Fibroblast of lung (primary cell): ENCODE results near the gene TMC5. TPM values are rescaled to one million over a fixed set of nuclear protein-coding genes. Genes with fewer than 3 reads are reported as not detected.

ENCODE experiments used
- DNase-seq, 2 donors: peaks; one replicate each; pipeline versions ENCODE4 v3.0.0 to v3.0.0-alpha.2; 2010; ENCODE audit warnings: low read depth in 2 of 2
- H2AFZ ChIP-seq: 2 replicates; pipeline ENCODE4 v1.5.1; 2012; ENCODE audit warnings: low read length, control low read depth, inconsistent platforms
- H3K27ac ChIP-seq: 2 replicates; pipeline ENCODE4 v1.5.1; 2011; ENCODE audit warnings: low read length, control low read depth; ENCODE audit not compliant: insufficient read depth
- H3K27me3 ChIP-seq: 2 replicates; pipeline ENCODE4 v1.5.1; 2011; ENCODE audit warnings: mild to moderate bottlenecking, low read length; ENCODE audit not compliant: control insufficient read depth, insufficient read depth
- H3K36me3 ChIP-seq: 2 replicates; pipeline ENCODE4 v1.5.1; 2011; ENCODE audit warnings: low read length; ENCODE audit not compliant: control insufficient read depth, insufficient read depth
- H3K4me1 ChIP-seq: 2 replicates; pipeline ENCODE4 v1.5.1; 2011; ENCODE audit warnings: low read length; ENCODE audit not compliant: control insufficient read depth, insufficient read depth; ENCODE audit errors: extremely low read depth
- H3K4me2 ChIP-seq: 2 replicates; pipeline ENCODE4 v1.5.1; 2011; ENCODE audit warnings: low read length, control low read depth; ENCODE audit not compliant: insufficient read depth; ENCODE audit errors: extremely low read depth
- H3K4me3 ChIP-seq, 4 experiments: fragments of 200-600 bp in 1 of 4; sonication (generic) in 1 of 4; replicated peaks in 1 of 4; 2 replicates each; pipeline ENCODE4 v1.5.1; 2011 to 2016; ENCODE audit warnings: low read length in 4 of 4, low read depth in 3 of 4, mild to moderate bottlenecking in 3 of 4, control low read depth in 2 of 4, inconsistent platforms in 1 of 4, mixed read lengths in 1 of 4; ENCODE audit not compliant: insufficient read depth in 1 of 4; ENCODE audit errors: control extremely low read depth in 1 of 4
- H3K79me2 ChIP-seq: 2 replicates; pipeline ENCODE4 v1.5.1; 2012; ENCODE audit warnings: mild to moderate bottlenecking, low read length, inconsistent platforms; ENCODE audit not compliant: control insufficient read depth, insufficient read depth
- H3K9ac ChIP-seq: 2 replicates; pipeline ENCODE4 v1.5.1; 2011; ENCODE audit warnings: mild to moderate bottlenecking, low read length, control low read depth; ENCODE audit not compliant: insufficient read depth
- H3K9me3 ChIP-seq: 2 replicates; pipeline ENCODE4 v1.5.1; 2012; ENCODE audit warnings: low read depth, low read length; ENCODE audit not compliant: control insufficient read depth, insufficient read depth
- H4K20me1 ChIP-seq: 2 replicates; pipeline ENCODE4 v1.5.1; 2011; ENCODE audit warnings: low read length; ENCODE audit not compliant: control insufficient read depth, insufficient read depth; ENCODE audit errors: extremely low read depth
- EZH2 ChIP-seq: IDR thresholded peaks from 2 replicates; pipeline ENCODE4 v1.5.1; 2012; ENCODE audit warnings: low read length, control low read depth, mild to moderate bottlenecking; ENCODE audit errors: missing control alignments
- polyA plus RNA-seq, 2 donors: library from polyadenylated mRNA; depleted of rRNA in 1 of 2; stranded (reverse) in 1 of 2; unstranded in 1 of 2; fragments of >200 nt; gene quantifications; 2 replicates each; pipeline ENCODE4 v1.2.1, GENCODE V29; 2011 to 2012; ENCODE audit warnings: missing spikeins in 1 of 2
- total RNA-seq: library from RNA; depleted of rRNA; stranded (reverse); fragments of >200 nt; gene quantifications from 2 replicates; pipeline ENCODE4 v1.2.1, GENCODE V29; 2014
- TF ChIP-seq, protein P1 (sequence below), 2 donors: IDR thresholded peaks in 1 of 2; conservative IDR thresholded peaks in 1 of 2; 1 replicate in 1 of 2; 2 replicates in 1 of 2; pipeline ENCODE4 v1.5.1; 2011 to 2012; ENCODE audit warnings: low read length in 2 of 2, control low read depth in 1 of 2, inconsistent platforms in 1 of 2, low read depth in 1 of 2, mild to moderate bottlenecking in 1 of 2

Gene TMC5
- total and polyA plus RNA-seq, 2 donors (not counting 1 experiment from before 2014, with no cell fraction given): not detected

DNA sequence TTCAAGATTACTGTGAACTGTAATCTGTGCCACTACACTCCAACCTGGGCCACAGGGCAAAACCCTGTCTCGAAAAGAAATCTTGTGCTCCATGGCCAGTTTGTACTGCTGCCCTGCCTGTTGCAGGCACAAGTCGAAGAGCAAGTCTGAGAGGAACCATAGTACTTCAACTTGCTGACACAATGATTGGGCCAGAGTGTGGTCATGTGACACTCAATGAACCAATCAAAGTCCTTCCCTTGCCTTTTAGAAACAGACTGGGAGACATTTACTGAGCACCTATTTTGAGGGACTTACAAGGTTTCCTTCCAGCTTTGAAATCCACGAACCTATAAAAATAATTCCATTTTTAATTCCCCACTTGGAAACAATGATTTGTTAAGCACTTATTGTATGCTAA is 39.8 kb upstream of the TMC5 start:
- Histone ChIP-seq H4K20me1 (no peaks in the 10 kb centered on the region), H3K36me3 (no peaks in the 10 kb centered on the region), H3K9ac (no peak overlapping the region), H3K79me2 (no peaks in the 10 kb centered on the region), H3K4me1 (no peaks in the 10 kb centered on the region), H3K27ac (no peak overlapping the region), H3K27me3 (no peaks in the 10 kb centered on the region), H2AFZ (no peak overlapping the region), H3K4me2 (no peak overlapping the region), H3K9me3 (no peaks in the 10 kb centered on the region), H3K4me3 (no peak overlapping the region)
- DNase-seq: no peak
- TF ChIP-seq, protein P1, sequence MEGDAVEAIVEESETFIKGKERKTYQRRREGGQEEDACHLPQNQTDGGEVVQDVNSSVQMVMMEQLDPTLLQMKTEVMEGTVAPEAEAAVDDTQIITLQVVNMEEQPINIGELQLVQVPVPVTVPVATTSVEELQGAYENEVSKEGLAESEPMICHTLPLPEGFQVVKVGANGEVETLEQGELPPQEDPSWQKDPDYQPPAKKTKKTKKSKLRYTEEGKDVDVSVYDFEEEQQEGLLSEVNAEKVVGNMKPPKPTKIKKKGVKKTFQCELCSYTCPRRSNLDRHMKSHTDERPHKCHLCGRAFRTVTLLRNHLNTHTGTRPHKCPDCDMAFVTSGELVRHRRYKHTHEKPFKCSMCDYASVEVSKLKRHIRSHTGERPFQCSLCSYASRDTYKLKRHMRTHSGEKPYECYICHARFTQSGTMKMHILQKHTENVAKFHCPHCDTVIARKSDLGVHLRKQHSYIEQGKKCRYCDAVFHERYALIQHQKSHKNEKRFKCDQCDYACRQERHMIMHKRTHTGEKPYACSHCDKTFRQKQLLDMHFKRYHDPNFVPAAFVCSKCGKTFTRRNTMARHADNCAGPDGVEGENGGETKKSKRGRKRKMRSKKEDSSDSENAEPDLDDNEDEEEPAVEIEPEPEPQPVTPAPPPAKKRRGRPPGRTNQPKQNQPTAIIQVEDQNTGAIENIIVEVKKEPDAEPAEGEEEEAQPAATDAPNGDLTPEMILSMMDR (conservative IDR thresholded peaks at IDR 0.05 in 1 of 2, IDR thresholded peaks at IDR 0.05 in 1 of 2; ENCODE audit: low read depth in 1 of 2, low read length in 2 of 2): no peak
- no peak for TF ChIP-seq EZH2

- Histone ChIP-seq H2AFZ (no peak overlapping the region), H3K79me2 (no peaks in the 10 kb centered on the region), H3K9me3 (no peaks in the 10 kb centered on the region), H3K4me1 (no peaks in the 10 kb centered on the region), H3K4me2 (no peak overlapping the region), H3K27me3 (no peaks in the 10 kb centered on the region), H4K20me1 (no peaks in the 10 kb centered on the region), H3K9ac (no peak overlapping the region), H3K36me3 (no peaks in the 10 kb centered on the region), H3K27ac (no peak overlapping the region), H3K4me3 (no peak overlapping the region)
- no peak for TF ChIP-seq EZH2
- TF ChIP-seq, protein P1 (conservative IDR thresholded peaks at IDR 0.05 in 1 of 2, IDR thresholded peaks at IDR 0.05 in 1 of 2; ENCODE audit: low read depth in 1 of 2, low read length in 2 of 2): no peak
- no peak for DNase-seq
Observed at GRCh38 chr16:19378511-19378910, 39.2 kb upstream of the TMC5 start.

- H2AFZ ChIP-seq: no peak overlapping the region
- no peak overlapping the region for H3K27ac ChIP-seq
- no peak overlapping the region for H3K4me2 ChIP-seq
- no peaks in the 10 kb centered on the region for H3K36me3 ChIP-seq
- no peaks in the 10 kb centered on the region for H3K27me3 ChIP-seq
- no peaks in the 10 kb centered on the region for H3K4me1 ChIP-seq
- no peaks in the 10 kb centered on the region for H3K79me2 ChIP-seq
- H3K4me3 ChIP-seq: no peak overlapping the region
- H3K9ac ChIP-seq: no peak overlapping the region
- no peak for DNase-seq
- TF ChIP-seq EZH2: no peak
- TF ChIP-seq, protein P1 (conservative IDR thresholded peaks at IDR 0.05 in 1 of 2, IDR thresholded peaks at IDR 0.05 in 1 of 2; ENCODE audit: low read depth in 1 of 2, low read length in 2 of 2): no peak
- no peaks in the 10 kb centered on the region for H4K20me1 ChIP-seq
- H3K9me3 ChIP-seq: no peaks in the 10 kb centered on the region
Observed at GRCh38 chr16:19379838-19380237, 37.8 kb upstream of the TMC5 start.
